HG02884 (cell line): ENCODE data around the gene PACS1.
A peak's percentile ranks its signal among the peaks of the same experiment; 100 is the strongest.

ENCODE experiments used
- ATAC-seq: cut with Tn5 transposase; IDR thresholded peaks from one replicate; pipeline ENCODE4 v1.9.1; 2021; ENCODE audit warnings: mild to moderate bottlenecking, moderate library complexity; ENCODE audit not compliant: unreplicated experiment

The PACS1 gene

DNA sequence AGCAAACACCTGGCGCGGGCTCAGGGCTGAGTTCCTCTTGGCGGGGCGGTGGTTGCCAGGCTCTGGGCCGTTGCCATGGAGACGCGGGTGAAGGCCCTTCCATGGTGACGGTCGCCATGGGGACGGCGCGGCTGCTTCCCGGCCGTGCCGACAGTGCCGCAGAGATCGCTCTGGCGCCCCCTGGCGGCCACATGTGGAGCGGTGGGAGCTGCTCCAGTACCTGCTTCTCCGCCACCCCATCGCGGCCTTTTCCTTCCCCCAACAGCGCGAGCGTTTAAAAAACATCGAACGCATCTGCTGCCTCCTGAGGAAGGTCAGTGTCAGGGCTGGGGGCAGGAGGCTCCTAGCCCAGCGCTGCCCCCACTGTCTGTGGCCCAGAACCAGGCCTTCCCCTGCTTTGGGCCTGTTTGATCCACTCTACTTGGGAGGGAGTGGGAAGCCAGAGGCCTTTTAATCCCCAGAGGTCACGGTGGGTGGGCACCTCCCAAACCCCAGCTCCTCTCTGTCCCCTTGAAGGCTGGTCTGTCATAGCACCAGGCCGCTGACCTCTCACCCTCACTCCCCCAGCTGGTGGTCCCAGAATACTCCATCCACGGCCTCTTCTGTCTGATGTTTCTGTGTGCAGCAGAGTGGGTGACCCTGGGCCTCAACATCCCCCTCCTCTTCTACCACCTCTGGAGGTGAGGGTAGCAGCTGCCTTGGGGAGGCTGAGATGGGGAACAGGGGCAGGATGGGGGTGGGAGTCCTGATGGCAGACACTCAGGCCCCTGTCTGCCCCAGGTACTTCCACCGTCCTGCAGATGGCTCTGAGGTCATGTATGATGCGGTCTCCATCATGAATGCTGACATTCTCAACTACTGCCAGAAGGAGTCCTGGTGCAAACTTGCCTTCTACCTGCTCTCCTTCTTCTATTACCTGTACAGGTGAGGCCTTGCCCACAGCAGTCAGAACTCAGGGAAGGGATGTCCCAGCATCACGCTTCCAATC is 212.7 kb downstream of the PACS1 start:
- peak; percentile 76 for ATAC-seq

DNA sequence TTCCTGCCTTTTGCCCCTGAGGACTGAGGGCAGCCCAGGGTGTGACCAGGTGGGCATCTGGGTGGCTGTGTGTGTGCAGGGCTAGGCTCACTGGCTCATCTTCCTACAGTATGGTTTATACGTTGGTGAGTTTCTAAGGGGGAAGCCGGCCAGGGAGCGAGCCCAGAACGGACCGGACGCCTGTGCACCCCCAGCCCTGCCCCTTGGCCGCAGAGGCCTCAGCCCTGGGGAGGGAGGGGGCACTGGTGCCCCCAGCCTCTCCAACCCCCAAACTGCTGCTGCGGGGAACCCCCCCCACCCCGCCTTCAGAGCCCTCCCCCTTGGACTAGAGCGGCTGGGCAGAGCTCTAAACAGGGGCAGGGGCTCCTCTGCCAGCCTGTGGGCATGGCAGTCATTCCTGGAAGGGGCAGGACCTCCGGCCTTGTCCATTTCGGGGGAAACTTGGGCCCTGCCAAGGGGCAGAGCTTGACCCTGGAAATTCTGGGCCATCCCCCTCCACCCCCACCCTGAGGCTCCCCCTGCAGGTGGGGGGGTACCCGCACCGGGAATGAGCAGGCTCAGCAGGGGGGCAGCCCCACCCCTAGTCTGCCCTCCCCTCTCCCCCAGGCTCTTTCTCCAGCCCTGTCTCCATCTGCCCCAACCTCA is 213.5 kb downstream of the PACS1 start:
- ATAC-seq: no peak

DNA sequence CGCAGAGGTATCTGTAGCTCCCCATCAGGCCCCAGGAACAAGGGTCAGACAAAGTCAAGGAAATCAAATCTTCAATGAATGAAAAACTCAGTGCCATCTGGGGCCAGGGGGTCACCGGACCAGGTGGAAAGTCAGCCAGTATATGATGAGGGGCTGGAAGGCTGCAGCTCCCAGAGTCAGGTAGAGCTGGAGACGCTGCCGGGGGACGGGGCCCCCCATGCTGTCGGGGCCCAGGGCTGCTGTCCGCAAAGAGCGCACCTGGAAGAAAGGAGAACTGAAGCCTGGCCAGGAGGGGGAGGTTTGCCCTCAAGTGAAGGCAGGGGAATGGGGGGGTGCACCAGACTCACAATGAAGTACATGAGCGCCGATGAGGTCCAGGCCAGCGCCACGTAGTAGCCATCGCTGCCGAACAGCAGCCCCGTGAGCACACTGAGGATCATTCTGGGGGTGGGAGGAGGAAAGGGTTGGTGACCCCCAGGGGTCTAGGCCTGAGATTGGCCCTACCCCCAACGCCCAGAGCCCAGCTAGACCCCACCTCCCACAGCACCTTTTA is 214.5 kb downstream of the PACS1 start:
- ATAC-seq: no peak

DNA sequence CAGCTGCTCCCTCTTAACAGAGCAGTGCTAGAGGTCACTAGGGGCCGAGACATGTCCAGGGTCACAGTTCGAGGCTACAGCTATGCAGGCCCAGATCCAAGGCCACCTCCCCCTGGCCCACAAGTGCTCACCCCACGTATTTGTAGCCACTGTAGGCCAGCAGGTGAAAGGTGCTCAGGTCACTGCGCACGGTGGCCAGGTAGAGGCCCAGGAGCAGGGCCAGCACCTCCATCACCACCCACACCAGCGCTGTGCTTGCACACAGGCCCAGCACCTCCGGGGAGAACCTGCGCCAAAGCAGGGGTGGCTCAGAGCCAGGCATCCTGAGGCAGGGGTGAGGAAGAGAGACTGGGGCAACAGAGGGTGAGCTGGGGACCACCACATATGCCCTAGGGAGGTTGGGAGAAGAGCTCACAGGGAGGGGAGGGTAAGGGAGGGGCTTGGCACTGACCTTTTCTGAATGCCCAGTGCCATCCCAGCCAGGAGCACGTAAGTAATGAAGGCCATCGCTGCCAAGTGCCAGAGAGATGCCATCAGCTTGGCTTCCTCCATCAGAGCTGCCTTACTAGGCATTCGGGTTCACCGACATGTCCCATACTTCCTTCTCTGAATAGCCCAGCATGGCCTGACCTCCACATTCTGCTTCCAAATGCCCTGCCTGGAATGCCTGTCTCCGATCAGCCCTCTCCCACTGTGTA is 215.3 kb downstream of the PACS1 start:
- no peak for ATAC-seq

DNA sequence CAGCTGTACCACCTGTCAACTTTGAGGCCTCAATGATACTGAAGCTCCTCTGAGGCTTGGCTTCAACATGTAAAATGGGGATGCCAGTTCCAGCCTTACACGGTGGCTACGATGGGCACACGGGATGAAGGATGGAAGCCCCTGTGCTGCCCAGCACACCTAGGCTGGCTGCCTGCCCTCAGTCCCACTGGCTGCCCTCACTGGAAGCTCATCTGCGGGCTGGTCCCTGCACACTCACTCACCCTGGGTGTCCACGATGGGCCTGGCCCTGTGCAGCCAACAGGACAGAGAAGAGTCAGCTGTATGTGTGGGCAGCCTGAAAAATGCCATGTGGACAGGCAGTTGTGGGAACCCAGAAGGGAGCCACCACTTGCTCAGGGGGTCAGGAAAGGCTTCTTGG is 216.6 kb downstream of the PACS1 start:
- ATAC-seq: no peak

DNA sequence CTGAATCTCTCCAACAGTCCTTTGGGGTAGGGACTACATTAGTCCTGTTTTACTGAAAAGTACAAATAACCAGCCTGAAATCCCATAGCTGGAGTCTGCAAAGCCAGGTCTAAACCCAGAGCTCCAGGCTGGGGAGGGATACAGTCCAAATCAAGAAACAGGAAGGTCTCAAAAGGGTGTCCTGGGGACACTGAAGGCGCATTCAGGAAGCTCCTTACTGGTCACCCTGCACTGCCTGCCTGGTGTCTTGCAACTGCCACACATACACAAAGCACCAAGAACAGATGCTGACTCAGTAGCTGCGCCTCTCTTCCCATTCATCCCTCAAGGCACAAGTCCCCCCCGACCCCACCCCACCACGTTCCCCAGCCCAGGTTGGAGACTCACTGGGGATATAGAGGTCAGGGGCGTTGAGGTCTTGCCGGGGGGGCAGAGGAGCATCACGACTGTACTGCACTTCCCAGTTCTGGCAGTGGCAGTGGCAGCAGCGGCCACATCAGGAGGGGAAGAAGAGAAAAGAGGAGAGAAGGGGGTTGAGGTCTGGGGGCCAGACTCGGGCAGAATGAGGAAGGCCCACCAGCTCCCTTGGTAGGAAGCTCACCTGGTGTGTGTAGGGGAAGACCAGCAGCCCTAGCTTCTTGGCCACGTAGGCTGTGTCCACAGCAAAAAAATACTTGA is 217.3 kb downstream of the PACS1 start:
- no peak for ATAC-seq

DNA sequence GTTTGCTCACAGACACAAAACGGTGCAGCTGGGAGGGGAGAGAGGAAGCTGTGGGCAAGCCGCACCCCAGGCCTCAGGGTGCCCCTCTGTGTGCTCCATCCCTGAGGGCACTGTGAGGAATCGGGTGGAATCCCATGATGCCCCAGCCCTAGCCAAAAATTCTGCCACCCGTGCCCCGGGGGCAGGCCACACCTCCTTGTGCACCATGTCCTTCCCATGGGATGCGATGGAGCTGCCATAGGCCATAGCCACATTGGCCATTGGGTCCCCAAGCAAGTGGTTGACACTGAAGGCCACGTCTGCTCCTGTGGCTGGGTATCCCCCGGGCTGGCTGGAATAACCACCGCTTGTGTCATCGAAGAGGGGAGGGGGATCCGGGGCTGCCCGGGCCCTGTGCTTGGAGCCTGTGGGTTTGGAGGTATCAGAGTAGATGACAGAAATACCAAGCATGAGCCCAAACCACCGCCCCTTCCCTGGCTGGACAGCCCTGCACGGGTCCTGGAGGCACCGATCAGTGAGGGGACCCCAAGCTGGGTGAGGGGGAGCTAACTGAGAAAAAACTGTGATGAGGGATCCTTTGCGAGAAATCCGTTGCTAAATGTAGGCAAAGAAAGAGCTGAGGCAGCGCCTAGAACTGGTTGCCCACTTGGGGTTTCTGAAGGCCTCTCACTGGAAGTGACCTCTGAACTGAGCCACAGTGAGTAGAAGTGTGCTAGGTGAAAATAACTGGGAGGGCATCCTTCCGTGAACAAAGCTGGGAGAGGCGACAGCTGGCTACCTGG is 218.0 kb downstream of the PACS1 start:
- no peak for ATAC-seq

DNA sequence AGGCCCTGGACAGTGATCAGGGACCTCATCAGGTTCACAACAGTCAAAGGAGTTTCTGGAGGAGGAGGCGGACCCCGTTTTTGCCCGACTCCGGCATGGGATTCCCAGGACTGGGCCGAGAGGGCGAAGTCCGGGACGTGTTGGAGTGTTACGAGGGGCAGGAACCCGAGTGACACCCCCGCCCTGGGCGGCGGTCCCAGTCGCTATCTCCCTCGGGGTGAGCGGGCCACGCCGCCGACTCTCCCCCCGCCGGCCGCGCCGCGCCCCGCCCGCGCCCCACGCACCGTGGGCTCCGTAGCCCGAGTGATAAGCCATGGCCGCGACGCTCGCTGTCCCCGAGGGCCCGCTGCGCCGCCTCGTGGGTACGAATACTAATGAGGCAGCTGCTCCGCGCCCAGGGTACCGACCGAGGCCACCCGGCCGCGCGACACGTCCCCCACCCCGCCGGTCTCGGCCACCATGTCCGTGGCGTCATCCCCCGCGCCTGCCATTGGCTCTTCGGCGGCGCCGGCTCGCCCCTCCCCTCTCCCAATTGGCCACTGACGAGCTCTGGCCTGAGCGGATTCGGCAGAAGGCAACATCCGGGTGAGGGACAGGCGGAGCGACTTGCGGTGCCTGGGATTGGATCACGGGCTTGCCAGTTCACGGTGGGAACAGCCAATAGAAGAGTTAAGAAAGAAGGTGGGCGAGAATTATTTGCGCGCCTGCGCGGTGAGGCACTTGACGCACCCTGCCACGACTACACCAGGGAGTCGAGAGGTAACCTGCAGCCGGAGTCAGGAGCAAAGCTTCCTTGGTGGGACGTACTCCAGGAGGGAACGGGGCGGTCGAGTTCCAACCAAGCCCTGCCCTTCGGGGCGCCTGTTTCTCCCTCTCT is 218.8 kb downstream of the PACS1 start, which contains the start of gene YIF1A:
Gene YIF1A (minus strand): TSS at position 473 of the 877 bp plus-strand sequence. CDS start 158 bp downstream, at position 315.
- peak; percentile 88 for ATAC-seq

DNA sequence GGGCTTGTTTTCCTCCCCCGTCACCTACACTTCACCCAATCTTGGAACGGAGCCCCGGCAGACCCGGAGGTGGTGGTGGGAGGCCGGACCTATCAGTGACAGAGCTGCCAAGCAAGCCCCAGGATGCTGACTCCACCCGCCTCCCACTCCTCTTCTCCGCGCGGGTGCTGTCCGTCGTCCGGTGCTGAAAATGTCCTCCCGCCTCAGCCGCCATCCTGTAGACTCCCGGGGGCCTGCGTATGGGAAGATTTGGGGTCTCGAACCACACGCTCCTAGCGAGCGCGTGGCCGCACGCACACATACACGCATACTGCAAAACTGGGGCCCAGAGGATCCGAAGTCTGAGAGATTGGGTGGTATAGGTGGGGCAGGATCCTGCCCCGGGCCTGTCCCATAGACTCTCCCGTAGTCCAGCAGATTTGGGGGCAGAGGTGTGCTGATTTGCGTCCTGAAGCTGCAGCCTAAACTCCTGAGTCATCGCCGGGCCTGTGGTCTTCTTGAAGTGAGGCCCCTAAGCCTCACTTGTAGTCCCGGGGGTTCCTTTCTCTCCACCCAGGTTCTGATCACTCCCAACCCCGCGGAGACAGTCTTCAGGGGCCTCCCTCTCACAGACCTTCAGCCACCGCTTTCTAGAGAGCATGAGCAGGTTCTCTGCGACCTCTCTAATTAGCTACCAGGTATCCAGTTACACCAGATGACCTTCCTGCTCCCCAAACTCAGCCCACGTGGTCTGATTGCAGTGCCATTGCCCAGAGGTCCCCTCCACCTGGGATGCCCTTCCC is 219.7 kb downstream of the PACS1 start:
- ATAC-seq: peak; percentile 32

DNA sequence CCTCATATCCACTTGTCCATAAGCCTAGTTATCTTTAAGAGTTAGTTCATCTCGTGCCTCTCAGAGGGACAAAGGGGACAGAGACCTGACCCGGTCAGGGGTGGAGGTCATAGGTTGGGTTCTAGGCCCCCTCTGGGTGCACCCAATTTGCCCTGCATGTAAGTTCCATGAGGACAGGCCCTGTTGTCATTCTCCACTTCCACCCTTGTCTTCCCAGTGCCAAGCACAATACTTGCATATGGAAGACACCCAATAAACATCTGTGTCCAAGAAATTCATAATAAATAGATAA is 220.2 kb downstream of the PACS1 start:
- no peak for ATAC-seq

DNA sequence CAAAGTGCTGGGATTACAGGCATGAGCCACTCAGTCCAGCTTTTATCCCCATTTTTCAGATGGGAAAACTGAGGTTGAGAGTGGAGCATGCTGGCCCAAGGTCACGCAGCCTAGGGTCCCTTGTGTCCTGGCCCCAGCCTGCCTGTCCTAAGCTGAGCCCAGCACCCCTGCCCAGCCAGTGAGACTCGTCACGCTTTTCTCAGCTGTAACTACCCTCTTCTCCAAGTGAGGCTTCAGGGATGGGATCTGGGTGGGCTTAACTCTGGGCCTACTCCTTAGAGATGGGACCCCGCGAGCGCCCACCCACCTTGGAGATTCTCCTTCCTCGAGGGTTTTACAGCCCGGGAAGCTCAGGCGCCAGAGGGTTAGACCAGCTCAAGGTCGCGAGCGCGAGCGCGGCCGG is 221.2 kb downstream of the PACS1 start:
- ATAC-seq: no peak

DNA sequence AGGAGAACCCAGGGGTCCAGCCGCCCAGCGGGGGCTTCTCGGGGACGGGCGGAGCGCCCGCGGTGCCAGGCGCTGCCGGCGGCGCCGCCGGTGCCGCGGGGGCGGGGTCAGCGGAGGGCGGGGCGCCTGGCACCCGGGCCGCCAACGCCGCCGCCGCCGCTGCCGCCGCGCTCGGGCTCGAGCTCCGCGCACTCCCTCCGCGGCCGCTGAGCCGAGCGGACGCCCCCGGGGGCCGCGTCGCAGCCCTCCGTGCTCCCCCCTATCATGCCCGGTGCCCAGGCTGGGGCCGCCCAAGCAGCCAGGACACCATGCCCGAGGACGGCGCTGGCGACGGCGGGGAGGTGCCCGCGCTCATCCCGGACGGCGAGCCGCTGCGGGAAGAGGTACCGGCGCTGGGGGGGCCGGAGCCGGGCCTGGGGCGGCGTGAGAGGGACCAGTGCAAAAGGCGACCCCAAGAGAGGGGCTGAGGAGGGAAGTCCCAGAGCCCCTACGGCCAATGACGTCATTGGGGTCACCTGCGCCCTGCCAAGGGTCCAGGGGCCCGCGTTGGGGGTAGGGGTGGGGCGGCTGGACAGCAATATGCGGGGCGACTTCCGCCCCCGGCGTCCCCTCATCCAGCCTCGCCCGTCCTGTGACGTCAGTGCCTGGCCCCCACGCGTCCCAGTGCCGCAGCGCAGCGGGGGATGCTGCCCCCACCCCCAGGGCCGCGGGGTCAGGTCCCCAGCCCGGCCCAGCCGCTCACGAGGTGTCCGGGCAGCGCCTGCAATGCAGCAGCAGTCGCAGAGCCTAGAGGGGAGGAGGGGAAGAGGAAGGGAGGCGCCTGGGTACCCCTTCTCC is 221.9 kb downstream of the PACS1 start, which contains the start of gene TMEM151A:
Gene TMEM151A (plus strand): TSS at position 189 of the 837 bp plus-strand sequence. CDS start 120 bp downstream, at position 309.
- no peak for ATAC-seq

DNA sequence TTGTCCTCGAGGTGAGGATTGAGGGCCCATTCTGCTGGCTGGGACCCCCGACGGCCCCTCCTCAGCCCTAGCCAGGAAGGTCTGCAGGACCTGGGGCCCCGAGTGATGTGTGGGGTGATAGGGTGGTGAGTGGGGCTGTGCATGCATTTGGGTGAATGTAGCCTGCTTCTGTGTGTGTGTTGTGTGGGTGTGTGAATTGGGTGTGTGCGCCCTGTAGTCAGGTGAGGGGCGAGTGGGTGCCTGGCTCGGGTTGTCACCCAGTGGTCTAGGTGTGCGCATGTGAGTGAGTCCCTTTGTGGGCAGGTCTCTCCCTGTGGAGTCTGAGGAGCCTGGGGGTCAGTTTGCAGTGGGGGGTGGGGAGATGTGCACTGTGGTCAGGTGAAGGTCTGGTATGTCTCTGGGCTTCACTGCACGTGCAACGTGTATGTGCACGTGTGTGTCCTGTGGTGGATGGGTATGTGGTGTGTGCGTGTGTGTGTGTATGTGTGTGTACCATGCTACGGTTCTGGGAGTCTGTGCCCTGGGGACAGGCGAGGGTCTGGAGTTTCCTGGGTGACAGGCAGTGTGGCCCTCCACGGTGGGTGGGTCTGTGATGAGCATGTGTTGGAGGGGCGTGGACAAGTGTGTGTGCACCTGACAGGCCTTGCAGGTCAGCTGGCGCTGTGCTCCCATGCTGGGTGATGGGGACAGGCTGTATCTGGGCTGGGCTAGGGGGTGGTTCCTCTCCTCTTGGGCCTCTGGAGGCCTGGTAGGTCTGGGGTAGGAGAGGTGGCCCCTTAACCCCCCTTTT is 222.7 kb downstream of the PACS1 start:
- ATAC-seq: no peak

DNA sequence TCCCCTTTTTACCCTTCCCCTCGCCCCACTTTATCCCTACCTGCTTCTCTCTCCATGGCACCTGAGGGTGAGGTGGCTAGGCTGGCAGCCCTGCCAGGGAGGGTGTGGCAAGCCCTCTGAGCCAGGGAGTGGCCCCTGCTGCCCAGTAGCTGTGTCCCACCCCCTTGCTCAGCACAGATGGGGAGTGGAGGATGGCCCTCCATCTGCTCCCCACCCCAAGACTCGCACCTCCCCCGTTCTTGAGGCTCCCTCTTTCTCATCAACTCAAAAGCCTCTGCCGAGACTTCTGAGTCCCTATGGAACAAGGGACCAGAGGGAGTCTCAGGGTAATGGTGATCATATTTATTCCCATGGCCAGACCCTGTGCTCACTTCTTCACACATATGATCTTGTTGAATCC is 223.3 kb downstream of the PACS1 start:
- ATAC-seq: no peak

DNA sequence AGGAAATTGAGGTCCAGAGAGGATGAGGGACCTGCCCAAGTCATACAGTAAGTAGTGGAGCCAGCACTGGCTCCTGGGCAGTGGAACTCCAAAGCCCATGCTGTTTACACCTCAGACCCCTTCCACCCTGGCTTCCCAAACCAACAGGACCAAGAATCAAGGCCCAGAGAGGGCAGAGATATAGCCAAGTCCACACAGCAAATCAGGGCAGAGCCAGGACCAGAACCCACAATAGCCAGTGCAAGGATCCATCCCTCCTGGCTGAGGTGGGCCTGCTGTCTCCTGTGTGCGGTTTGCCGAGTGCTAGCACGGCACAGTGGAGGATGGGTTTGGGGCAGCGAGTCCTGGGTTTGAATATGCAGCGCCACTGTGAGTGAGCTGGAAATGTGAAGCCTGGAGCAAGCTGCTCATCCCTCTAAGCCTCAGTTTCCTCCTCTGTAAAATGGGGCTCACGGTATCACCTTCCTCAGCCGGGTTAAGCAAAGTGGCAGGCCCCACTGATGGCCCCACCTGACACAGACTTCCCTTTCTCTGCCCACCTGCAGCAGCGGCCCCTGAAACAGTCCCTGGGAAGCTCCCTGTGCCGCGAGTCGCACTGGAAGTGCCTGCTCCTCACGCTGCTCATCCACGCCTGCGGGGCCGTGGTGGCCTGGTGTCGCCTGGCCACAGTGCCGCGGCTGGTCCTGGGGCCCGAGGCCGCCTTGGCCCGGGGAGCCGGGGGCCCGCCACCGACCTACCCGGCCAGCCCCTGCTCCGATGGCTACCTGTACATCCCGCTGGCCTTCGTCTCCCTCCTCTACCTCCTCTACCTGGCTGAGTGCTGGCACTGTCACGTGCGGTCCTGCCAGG is 223.9 kb downstream of the PACS1 start:
- ATAC-seq: no peak
